HEK293 (cell line): ENCODE results near the gene LATS1.

Experiments used
- KLF1 ChIP-seq: fragments of 450-650 bp; formaldehyde crosslinking; IDR thresholded peaks from 2 replicates; pipeline ENCODE4 v1.5.1; 2016; ENCODE audit warnings: missing biosample characterization, missing genetic modification characterization
- KLF9 ChIP-seq: fragments of 450-650 bp; formaldehyde crosslinking; IDR thresholded peaks from 2 replicates; pipeline ENCODE4 v1.5.1; 2016; ENCODE audit warnings: missing biosample characterization, missing genetic modification characterization, low read depth
- PRDM1 ChIP-seq: fragments of 450-650 bp; formaldehyde crosslinking; IDR thresholded peaks from 2 replicates; pipeline ENCODE4; 2016; ENCODE audit warnings: missing biosample characterization, missing genetic modification characterization
- SP3 ChIP-seq: fragments of 450-650 bp; formaldehyde crosslinking; IDR thresholded peaks from 2 replicates; pipeline ENCODE4 v1.5.1; 2016; ENCODE audit warnings: missing biosample characterization, missing genetic modification characterization
- YY1 ChIP-seq: fragments of 450-650 bp; formaldehyde crosslinking; IDR thresholded peaks from 2 replicates; pipeline ENCODE4 v1.5.1; 2018; ENCODE audit warnings: missing biosample characterization, missing genetic modification characterization
- ZFP69B ChIP-seq: fragments of 450-650 bp; formaldehyde crosslinking; IDR thresholded peaks from 2 replicates; pipeline ENCODE4 v1.5.1; 2016; ENCODE audit warnings: missing biosample characterization, missing genetic modification characterization
- ZNF112 ChIP-seq: fragments of 450-650 bp; formaldehyde crosslinking; IDR thresholded peaks from 2 replicates; pipeline ENCODE4 v1.5.0; 2017; ENCODE audit warnings: missing biosample characterization, missing genetic modification characterization
- ZNF140 ChIP-seq: fragments of 450-650 bp; formaldehyde crosslinking; IDR thresholded peaks from 2 replicates; pipeline ENCODE4 v1.5.1; 2016; ENCODE audit warnings: missing biosample characterization, missing genetic modification characterization
- ZNF366 ChIP-seq: fragments of 450-650 bp; formaldehyde crosslinking; conservative IDR thresholded peaks from 2 replicates; pipeline ENCODE4 v1.5.1; 2016; ENCODE audit warnings: missing biosample characterization, missing genetic modification characterization
- ZNF391 ChIP-seq: fragments of 450-650 bp; formaldehyde crosslinking; IDR thresholded peaks from 2 replicates; pipeline ENCODE4 v1.5.1; 2016; ENCODE audit warnings: low read depth, missing biosample characterization, missing genetic modification characterization, borderline replicate concordance
- ZNF501 ChIP-seq: fragments of 450-650 bp; formaldehyde crosslinking; IDR thresholded peaks from 2 replicates; pipeline ENCODE4 v1.5.1; 2016; ENCODE audit warnings: missing biosample characterization, missing genetic modification characterization
- ZNF549 ChIP-seq: fragments of 450-650 bp; IDR thresholded peaks from 2 replicates; pipeline ENCODE4 v1.5.1; 2018; ENCODE audit warnings: missing biosample characterization, missing genetic modification characterization, mild to moderate bottlenecking, inconsistent platforms, moderate library complexity
- ZNF560 ChIP-seq: fragments of 450-650 bp; formaldehyde crosslinking; IDR thresholded peaks from 2 replicates; pipeline ENCODE4 v1.5.1; 2017; ENCODE audit warnings: missing biosample characterization, missing genetic modification characterization, borderline replicate concordance
- ZNF600 ChIP-seq: fragments of 450-650 bp; formaldehyde crosslinking; IDR thresholded peaks from 2 replicates; pipeline ENCODE4 v1.5.1; 2016; ENCODE audit warnings: missing biosample characterization, missing genetic modification characterization
- ZNF629 ChIP-seq: fragments of 450-650 bp; formaldehyde crosslinking; IDR thresholded peaks from 2 replicates; pipeline ENCODE4 v1.5.1; 2017; ENCODE audit warnings: missing biosample characterization, missing genetic modification characterization
- ZNF654 ChIP-seq: fragments of 450-650 bp; formaldehyde crosslinking; IDR thresholded peaks from 2 replicates; pipeline ENCODE4 v1.5.1; 2016; ENCODE audit warnings: low read depth, missing biosample characterization, missing genetic modification characterization
- ZNF660 ChIP-seq: fragments of 450-650 bp; IDR thresholded peaks from 2 replicates; pipeline ENCODE4 v1.5.1; 2018; ENCODE audit warnings: missing biosample characterization, mild to moderate bottlenecking, missing genetic modification characterization
- ZNF677 ChIP-seq: fragments of 450-650 bp; IDR thresholded peaks from 2 replicates; pipeline ENCODE4 v1.5.0; 2018; ENCODE audit warnings: missing biosample characterization, mild to moderate bottlenecking, missing genetic modification characterization, moderate library complexity
- ZNF701 ChIP-seq: fragments of 450-650 bp; formaldehyde crosslinking; IDR thresholded peaks from 2 replicates; pipeline ENCODE4 v1.5.1; 2016; ENCODE audit warnings: missing biosample characterization, missing genetic modification characterization
- TF ChIP-seq, protein P1 (sequence below): fragments of 450-650 bp; formaldehyde crosslinking; IDR thresholded peaks from 2 replicates; pipeline ENCODE4 v1.5.1; 2017; ENCODE audit warnings: missing biosample characterization, missing genetic modification characterization
- TF ChIP-seq, protein P2 (sequence below): fragments of 450-650 bp; formaldehyde crosslinking; IDR thresholded peaks from 2 replicates; pipeline ENCODE4 v1.5.1; 2016; ENCODE audit warnings: missing biosample characterization, missing genetic modification characterization
- TF ChIP-seq, protein P3 (sequence below): fragments of 450-650 bp; formaldehyde crosslinking; IDR thresholded peaks from 2 replicates; pipeline ENCODE4 v1.5.1; 2016; ENCODE audit warnings: missing biosample characterization, missing genetic modification characterization
- TF ChIP-seq, protein P4 (sequence below): fragments of 450-650 bp; formaldehyde crosslinking; IDR thresholded peaks from 2 replicates; pipeline ENCODE4 v1.5.1; 2017; ENCODE audit warnings: missing biosample characterization, missing genetic modification characterization
- TF ChIP-seq, protein P5 (sequence below): fragments of 450-650 bp; formaldehyde crosslinking; IDR thresholded peaks from 2 replicates; pipeline ENCODE4 v1.5.1; 2016; ENCODE audit warnings: missing biosample characterization, missing genetic modification characterization
- TF ChIP-seq, protein P6 (sequence below): fragments of 450-650 bp; formaldehyde crosslinking; IDR thresholded peaks from 2 replicates; pipeline ENCODE4 v1.5.1; 2016; ENCODE audit warnings: missing biosample characterization, missing genetic modification characterization
- TF ChIP-seq, protein P7 (sequence below): sonication (generic); formaldehyde crosslinking; IDR thresholded peaks from 2 replicates; pipeline ENCODE4 v1.8.1; 2022; ENCODE audit warnings: mild to moderate bottlenecking, moderate library complexity, missing genetic modification reagents

Gene LATS1

DNA sequence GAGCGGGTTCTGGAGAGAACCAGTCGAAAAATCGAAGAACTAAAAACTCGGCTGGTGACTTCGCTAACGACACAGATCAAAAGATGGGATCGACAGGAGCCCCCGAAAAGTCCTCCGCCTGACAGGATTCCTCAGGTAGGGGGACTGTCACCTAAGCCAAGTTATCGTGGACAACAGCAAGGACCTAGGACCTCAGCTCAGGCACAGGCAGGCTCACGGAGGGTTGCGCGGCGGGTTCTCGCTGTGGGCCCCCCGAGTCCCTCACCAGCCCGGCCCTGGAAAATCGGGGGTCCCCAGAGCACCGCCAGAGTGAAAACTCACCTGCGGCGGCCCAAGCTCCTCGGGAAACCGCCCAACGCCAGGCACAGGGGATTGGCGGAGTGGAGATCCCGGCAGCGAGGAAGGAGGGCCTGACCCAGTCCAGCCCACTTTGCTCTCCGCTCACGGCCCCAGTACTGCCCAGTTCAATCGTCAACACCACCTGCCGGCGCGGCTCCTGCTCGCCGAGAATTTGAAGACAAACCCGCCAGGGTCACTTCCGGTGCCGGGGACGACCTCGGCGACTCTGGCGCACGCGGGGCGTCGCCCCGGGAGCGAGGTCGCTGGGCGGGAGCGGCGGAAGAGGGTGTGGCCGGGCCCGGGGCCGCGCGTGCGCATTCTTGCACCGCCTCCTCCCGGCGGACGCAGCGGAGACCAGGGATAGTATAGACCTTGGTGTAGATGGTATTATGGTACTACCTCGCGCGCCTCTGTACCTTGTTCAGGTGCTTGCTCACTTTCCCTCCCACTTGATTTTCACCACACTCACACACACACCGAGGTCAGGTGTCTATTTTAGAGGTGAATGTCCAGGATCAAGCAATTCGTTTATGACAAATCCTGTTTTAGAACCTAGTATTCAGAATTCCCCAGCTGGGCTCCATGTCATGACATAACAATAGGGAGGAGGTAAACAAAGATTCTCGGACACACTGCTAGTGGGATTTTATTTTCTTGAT is 69.5 kb downstream of the LATS1 start, which contains the start of gene KATNA1 (continued):
- 0 out of 2 replicates have a peak, but pooled peaks have one; percentile 19 for TF ChIP-seq PRDM1 (tag by site-specific recombination)
- TF ChIP-seq YY1 = no peak
- peak; percentile 82 for TF ChIP-seq ZNF600 (tag by site-specific recombination)
- 0 out of 2 replicates have a peak, but pooled peaks have one; percentile 35 for TF ChIP-seq ZNF140
- 0 out of 2 replicates have a peak, but pooled peaks have one; percentile 7 for TF ChIP-seq ZNF677
- peak; percentile 75 for TF ChIP-seq ZNF629 (tag by site-specific recombination)
- TF ChIP-seq, protein P1, sequence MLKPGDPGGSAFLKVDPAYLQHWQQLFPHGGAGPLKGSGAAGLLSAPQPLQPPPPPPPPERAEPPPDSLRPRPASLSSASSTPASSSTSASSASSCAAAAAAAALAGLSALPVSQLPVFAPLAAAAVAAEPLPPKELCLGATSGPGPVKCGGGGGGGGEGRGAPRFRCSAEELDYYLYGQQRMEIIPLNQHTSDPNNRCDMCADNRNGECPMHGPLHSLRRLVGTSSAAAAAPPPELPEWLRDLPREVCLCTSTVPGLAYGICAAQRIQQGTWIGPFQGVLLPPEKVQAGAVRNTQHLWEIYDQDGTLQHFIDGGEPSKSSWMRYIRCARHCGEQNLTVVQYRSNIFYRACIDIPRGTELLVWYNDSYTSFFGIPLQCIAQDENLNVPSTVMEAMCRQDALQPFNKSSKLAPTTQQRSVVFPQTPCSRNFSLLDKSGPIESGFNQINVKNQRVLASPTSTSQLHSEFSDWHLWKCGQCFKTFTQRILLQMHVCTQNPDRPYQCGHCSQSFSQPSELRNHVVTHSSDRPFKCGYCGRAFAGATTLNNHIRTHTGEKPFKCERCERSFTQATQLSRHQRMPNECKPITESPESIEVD (tag by site-specific recombination) = no peak
- peak; percentile 82; the same call in 1 of the 2 replicates for TF ChIP-seq ZNF501 (tag by site-specific recombination)
- TF ChIP-seq ZNF391 (tag by site-specific recombination) = peak; percentile 57; the same call in 1 of the 2 replicates
- TF ChIP-seq, protein P2, sequence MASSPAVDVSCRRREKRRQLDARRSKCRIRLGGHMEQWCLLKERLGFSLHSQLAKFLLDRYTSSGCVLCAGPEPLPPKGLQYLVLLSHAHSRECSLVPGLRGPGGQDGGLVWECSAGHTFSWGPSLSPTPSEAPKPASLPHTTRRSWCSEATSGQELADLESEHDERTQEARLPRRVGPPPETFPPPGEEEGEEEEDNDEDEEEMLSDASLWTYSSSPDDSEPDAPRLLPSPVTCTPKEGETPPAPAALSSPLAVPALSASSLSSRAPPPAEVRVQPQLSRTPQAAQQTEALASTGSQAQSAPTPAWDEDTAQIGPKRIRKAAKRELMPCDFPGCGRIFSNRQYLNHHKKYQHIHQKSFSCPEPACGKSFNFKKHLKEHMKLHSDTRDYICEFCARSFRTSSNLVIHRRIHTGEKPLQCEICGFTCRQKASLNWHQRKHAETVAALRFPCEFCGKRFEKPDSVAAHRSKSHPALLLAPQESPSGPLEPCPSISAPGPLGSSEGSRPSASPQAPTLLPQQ = peak; percentile 95
- TF ChIP-seq, protein P3, sequence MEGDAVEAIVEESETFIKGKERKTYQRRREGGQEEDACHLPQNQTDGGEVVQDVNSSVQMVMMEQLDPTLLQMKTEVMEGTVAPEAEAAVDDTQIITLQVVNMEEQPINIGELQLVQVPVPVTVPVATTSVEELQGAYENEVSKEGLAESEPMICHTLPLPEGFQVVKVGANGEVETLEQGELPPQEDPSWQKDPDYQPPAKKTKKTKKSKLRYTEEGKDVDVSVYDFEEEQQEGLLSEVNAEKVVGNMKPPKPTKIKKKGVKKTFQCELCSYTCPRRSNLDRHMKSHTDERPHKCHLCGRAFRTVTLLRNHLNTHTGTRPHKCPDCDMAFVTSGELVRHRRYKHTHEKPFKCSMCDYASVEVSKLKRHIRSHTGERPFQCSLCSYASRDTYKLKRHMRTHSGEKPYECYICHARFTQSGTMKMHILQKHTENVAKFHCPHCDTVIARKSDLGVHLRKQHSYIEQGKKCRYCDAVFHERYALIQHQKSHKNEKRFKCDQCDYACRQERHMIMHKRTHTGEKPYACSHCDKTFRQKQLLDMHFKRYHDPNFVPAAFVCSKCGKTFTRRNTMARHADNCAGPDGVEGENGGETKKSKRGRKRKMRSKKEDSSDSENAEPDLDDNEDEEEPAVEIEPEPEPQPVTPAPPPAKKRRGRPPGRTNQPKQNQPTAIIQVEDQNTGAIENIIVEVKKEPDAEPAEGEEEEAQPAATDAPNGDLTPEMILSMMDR = peak; percentile 60; the same call in 1 of the 2 replicates
- TF ChIP-seq ZNF660 (tag by site-specific recombination) = 0 out of 2 replicates have a peak, but pooled peaks have one; percentile 26
- TF ChIP-seq, protein P4, sequence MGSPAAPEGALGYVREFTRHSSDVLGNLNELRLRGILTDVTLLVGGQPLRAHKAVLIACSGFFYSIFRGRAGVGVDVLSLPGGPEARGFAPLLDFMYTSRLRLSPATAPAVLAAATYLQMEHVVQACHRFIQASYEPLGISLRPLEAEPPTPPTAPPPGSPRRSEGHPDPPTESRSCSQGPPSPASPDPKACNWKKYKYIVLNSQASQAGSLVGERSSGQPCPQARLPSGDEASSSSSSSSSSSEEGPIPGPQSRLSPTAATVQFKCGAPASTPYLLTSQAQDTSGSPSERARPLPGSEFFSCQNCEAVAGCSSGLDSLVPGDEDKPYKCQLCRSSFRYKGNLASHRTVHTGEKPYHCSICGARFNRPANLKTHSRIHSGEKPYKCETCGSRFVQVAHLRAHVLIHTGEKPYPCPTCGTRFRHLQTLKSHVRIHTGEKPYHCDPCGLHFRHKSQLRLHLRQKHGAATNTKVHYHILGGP (tag by site-specific recombination) = no peak
- TF ChIP-seq, protein P5, sequence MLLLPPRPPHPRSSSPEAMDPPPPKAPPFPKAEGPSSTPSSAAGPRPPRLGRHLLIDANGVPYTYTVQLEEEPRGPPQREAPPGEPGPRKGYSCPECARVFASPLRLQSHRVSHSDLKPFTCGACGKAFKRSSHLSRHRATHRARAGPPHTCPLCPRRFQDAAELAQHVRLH = peak; percentile 71; the same call in 1 of the 2 replicates
- no peak for TF ChIP-seq ZNF112 (tag by site-specific recombination)
- TF ChIP-seq ZFP69B (tag by site-specific recombination) = peak; percentile 86
- TF ChIP-seq, protein P6, sequence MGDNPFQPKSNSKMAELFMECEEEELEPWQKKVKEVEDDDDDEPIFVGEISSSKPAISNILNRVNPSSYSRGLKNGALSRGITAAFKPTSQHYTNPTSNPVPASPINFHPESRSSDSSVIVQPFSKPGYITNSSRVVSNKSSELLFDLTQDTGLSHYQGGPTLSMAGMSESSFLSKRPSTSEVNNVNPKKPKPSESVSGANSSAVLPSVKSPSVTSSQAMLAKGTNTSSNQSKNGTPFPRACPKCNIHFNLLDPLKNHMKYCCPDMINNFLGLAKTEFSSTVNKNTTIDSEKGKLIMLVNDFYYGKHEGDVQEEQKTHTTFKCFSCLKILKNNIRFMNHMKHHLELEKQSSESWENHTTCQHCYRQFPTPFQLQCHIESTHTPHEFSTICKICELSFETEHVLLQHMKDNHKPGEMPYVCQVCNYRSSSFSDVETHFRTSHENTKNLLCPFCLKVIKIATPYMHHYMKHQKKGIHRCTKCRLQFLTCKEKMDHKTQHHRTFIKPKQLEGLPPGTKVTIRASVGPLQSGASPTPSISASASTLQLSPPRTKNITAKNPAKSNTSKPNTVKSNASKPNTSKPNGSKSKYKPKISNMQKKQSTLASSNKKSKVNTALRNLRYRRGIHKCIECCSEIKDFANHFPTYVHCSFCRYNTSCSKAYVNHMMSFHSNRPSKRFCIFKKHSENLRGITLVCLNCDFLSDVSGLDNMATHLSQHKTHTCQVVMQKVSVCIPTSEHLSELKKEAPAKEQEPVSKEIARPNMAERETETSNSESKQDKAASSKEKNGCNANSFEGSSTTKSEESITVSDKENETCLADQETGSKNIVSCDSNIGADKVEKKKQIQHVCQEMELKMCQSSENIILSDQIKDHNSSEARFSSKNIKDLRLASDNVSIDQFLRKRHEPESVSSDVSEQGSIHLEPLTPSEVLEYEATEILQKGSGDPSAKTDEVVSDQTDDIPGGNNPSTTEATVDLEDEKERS (tag by site-specific recombination) = no peak
- TF ChIP-seq, protein P7, sequence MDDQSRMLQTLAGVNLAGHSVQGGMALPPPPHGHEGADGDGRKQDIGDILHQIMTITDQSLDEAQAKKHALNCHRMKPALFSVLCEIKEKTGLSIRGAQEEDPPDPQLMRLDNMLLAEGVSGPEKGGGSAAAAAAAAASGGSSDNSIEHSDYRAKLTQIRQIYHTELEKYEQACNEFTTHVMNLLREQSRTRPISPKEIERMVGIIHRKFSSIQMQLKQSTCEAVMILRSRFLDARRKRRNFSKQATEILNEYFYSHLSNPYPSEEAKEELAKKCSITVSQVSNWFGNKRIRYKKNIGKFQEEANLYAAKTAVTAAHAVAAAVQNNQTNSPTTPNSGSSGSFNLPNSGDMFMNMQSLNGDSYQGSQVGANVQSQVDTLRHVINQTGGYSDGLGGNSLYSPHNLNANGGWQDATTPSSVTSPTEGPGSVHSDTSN (CRISPR knock-in tag) = peak; percentile 86; the same call in 1 of the 2 replicates
- TF ChIP-seq ZNF549 = no peak
- TF ChIP-seq ZNF654 (tag by site-specific recombination) = no peak
- no peak for TF ChIP-seq ZNF560 (tag by site-specific recombination)
- TF ChIP-seq KLF9 (tag by site-specific recombination) = peak; percentile 96
- TF ChIP-seq ZNF701 = no peak
- TF ChIP-seq KLF1 = peak; percentile 93
- TF ChIP-seq ZNF366 (tag by site-specific recombination) = 0 out of 2 replicates have a peak, but pooled peaks have one; percentile 23
- peak; percentile 84 for TF ChIP-seq SP3 (tag by site-specific recombination)
